GM10266 (cell line): ENCODE results near the gene ZSCAN5C.
"Not testable (repeated sequence)": the region's sequence is repeated elsewhere in the genome, so short reads cannot be mapped to it uniquely, and the experiment has no call there.

Source experiments
- DNase-seq: peaks from one replicate; pipeline ENCODE4 v3.0.0; 2012; ENCODE audit errors: extremely low spot score
- CTCF ChIP-seq: IDR thresholded peaks from 2 replicates; pipeline ENCODE4 v1.5.1; 2012; ENCODE audit warnings: mild to moderate bottlenecking, low read depth; ENCODE audit not compliant: control insufficient read depth, insufficient read depth; ENCODE audit errors: missing control alignments

The ZSCAN5C gene

GRCh38 chr19:56193981-56194640 is 8.0 kb upstream of the ZSCAN5C start:
- no peak for TF ChIP-seq CTCF
- DNase-seq, result no peak

- DNase-seq, result not testable (repeated sequence)
These were observed 4.4 kb upstream of the ZSCAN5C start, which contains the start of gene ZSCAN5B for GRCh38 chr19:56197646-56198045. ZSCAN5B (minus strand) TSS chr19:56197783; CDS start chr19:56193052, 4,731 bp downstream.

GRCh38 chr19:56199687-56200086 is 2.4 kb upstream of the ZSCAN5C start:
- no peak for DNase-seq
- no peak for TF ChIP-seq CTCF

- DNase-seq, result not testable (repeated sequence)
These were observed 5.5 kb downstream of the ZSCAN5C start for GRCh38 chr19:56207581-56207980.

- no peak for TF ChIP-seq CTCF
- no peak for DNase-seq
These were observed 7.0 kb downstream of the ZSCAN5C start for GRCh38 chr19:56209091-56209490.

- not testable (repeated sequence) for DNase-seq
These were observed 8.0 kb downstream of the ZSCAN5C start for GRCh38 chr19:56210036-56210435.

GRCh38 chr19:56211718-56212117 is 9.6 kb downstream of the ZSCAN5C start:
- no peak for TF ChIP-seq CTCF
- no peak for DNase-seq

GRCh38 chr19:56217039-56217949 is 15.2 kb downstream of the ZSCAN5C start:
- DNase-seq, result no peak
- TF ChIP-seq CTCF, result no peak

GRCh38 chr19:56218961-56219360 is 16.9 kb downstream of the ZSCAN5C start:
- TF ChIP-seq CTCF, result no peak
- no peak for DNase-seq

GRCh38 chr19:56221442-56221841 is 19.4 kb downstream of the ZSCAN5C start:
- DNase-seq, result not testable (repeated sequence)
